Inferior parietal cortex (tissue), 1 donor: ENCODE results near the gene SLC48A1.

Experiments used
- DNase-seq: peaks from one replicate; pipeline ENCODE4 v3.0.0-alpha.2; 2016; ENCODE audit errors: extremely low spot score

The SLC48A1 gene

DNA sequence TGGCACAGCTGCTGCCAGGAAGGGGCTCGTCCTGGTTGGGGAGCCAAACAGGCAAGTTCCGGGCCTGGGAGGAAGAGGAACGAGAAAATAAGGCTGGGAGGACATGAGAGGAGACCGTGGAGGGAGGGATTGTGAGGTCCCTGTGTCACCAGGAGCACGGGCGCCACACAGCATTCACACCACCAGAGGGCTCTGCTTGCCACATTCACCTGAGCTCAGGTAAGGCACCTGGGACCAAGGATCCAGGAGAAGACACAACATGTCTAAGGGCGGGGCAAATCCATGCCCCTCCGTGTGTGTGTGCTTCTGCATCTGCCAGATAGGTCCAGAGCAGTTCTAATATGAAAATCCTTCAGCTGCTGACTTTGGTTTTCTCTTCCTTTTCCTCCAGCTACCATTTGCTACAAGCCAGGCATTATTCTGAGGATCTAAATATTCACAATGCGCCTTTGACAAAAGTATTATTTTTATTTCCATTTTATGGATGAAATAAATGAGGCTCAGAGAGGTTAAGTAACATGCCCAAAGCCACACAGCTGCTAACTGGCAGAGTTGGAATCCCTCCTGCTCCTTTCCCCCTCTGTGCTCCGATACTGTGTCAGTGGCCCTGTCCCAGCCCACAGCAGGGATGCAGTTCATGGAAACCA, 28.9 kb upstream of the SLC48A1 start:
- DNase-seq, result no peak

DNA sequence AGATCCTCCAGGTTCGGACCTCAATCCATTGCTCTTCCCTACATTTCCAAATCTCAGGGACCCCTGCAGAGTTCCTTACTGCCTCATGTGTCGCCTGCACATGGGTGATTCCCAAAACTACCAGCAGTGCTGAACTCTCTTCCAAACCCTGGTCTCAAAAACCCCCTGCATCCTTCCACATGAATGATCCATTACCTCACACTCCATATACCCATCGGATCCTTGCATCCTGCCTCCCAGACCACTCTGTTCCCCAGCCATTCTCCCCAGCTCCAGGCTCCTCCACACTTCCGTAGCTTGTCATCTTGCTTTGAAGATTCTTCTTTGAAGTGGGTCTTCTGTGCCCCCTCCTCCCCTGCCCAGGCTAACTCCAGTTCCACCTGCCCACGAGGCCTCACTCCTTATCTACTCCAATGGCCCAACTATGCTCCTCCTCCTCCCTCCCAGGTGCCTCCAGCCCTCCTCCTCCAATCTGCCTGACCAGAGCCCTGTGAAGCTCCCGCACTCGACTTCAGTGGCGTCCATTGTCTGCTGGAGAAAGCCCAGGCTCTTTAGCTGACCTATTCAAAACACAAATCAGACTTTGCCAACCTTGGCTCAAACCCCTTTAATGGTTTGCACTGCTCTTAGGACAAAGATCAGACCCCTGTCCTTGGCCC, 28.1 kb upstream of the SLC48A1 start:
- no peak for DNase-seq

DNA sequence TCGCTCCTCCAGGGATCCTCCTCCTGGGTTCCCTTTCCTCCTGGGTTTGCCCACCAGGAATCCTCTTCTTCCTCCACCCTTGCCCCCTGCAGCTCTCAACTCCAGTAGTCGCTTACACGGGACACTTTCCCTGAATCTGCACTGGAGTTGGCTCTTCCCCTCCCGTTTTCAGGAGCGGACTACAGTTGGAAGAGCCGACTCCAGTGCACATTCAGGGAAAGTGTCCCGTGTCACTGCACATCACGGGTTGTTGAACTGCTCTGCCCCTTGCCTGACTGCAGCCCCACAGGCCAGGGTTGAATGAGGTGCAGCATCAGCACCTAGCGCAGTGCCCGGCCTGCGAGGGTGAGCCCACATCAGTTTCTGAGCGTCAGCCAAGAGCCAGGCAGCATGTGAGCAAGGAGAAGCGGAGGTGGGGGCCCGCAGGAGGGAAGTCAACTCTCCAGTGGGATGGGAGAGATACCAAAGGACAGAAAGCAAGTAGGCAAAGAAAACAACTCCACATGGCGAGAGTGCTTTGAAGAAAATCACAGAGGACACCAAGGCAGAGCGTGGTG, 27.5 kb upstream of the SLC48A1 start:
- DNase-seq, result no peak

DNA sequence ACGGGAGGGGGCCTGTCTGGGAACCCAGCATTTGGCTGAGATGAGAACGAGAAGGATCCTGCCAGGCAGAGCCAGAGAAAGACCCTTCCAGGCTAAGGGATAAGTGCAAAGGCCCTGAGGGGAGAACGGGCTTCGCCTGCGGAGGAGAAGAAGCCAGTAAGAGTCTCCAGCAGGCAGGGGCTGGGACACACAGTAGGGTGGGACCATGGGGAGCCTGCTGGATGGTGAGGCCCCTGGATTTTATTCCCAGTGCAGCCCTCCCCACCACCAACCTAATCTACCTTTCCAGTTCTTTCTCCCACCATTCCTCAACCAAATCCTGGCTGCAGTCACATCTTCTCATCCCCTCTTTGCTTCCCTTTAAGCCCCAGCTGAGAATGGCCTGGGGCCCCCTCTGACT, 27.0 kb upstream of the SLC48A1 start:
- no peak for DNase-seq

DNA sequence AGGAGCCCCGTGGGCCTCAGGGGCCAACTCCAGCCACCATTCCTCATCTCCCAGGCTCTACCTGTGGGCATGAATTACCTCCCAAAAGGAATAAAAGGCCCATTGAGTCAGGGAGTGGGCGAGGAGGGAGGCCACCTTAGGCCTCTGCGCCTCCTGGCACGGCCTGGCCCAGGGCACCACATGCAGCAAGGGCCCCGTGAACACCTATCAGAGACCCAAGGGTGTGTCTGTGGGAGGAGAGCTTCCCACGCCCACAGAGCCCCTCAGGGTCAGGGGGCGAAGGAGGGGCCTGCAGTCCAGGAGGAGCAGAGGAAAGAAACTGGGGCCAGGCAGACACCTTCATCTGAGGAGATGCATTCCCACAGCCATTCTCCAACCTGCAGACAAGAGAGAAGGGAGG, 26.5 kb upstream of the SLC48A1 start:
- no peak for DNase-seq

DNA sequence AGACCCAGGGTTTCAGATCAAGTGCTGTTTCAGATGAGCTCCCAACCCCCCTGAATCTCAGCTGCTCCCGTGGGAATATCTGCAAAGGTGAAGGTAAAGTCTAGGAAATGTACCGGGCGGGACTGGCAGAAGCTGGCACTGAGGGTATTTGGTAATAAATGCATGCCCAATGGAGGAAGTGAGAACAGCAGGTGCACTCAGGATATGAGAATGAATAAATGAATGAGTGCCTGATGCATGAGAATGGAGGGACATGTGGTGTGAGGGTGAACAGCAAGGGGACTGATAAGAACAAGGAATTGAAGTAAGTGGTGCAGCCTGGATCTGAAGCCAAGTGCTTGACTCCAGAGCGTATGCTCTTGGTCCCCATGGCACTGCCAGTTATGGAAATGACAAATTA, 25.9 kb upstream of the SLC48A1 start:
- no peak for DNase-seq

DNA sequence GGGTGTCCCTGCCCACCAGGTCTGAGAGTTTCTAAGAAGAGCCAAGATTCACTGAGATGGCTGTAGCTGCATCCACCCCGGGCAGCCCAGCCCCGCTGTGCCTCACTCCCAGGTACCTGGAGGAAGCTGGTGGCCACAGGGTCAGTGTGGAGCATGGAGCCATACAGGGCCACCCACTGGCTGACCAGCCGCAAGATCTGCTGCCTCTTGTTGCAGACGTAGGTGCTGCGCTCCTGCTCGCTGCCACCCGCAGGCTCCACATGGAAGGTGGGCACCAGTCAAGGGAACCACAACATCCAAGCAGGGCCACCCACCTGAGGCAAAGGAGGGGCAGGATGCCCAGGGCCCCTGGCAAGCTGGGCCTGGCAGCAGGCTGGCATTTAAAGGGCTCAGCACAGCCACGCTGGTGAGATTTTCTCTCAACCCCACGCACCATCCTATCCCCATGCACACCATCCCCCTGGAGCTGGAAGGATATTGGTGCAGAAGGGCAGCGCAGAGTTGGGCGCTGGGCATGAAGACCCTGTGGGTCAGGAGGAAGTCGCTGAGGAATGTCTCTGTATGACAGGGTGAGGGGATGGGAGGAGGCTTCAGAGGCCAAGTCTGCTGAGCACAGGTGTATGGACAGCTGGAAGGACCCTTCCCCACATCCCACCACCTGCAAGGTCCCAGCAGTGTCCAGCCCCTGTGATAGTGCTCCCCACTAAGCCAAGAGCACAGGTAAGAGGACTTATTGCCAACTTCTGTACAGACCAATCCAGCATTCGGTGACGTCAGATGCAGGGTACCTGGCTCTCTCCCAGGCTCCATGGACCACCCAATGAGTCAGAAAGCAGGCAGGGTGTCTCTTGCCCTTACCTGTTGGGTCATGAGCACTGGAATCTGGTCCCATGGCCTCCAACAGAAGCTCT, 25.2 kb upstream of the SLC48A1 start:
- no peak for DNase-seq

DNA sequence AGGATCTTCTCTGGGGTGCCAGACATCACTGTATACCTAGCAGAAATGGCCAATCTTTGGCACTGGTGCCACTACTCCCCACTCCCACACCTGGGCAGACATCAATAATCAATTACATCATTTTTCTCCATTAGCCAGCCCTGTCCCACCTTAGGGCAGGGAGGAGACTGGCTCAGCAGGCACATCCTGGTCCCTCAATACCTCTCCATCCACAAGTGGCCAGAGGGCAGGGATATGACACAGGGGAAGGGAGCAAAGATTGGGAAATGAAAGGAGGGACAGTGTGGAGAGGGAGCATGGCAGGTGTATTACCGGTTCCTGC, 24.6 kb upstream of the SLC48A1 start:
- no peak for DNase-seq

DNA sequence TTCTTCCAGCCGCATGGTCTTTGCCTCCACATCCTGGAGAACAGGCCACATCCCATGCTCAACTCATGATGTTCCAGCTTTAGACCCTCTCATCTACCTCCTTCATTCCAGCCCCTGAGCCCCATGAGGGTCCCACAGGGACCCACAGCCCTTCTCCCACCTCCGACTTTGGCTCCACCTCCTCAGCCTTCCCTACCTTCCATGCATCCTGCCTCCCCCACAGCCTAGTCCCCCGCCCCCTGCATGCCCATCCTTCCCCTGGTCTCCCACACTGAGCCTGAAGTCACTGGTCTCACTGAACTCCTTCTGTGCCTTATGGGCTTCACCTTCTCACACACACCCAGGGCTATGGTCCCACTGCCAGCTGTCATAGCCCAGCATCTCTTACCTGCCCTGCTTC, 24.1 kb upstream of the SLC48A1 start:
- no peak for DNase-seq

DNA sequence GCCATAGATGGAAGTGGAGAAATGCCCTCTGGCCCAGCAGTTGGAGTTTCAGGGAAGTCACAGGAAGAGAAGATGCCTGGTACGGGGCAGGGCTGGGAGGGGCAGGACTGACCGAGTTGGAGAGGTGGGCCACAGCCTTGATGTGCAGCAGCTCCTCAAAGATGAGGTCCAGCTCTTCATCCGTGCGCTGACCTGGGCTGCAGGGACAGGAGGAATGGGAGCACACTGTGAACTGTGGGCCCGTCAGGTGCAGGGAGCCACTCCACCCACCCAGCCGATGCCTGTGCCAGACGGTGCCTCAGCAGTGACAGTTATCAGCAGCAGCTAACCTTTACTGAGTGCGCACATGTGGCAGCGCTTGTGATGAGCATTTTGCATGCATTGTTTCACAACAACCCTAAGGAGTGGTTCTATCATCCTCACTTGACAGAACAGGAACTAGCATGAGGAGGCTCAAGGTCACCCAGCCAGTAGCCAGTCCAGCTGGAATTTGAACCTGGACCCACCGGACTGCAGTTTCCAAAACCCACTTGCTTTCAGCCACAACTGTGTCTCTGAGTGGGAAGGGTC, 22.7 kb upstream of the SLC48A1 start:
- no peak for DNase-seq

DNA sequence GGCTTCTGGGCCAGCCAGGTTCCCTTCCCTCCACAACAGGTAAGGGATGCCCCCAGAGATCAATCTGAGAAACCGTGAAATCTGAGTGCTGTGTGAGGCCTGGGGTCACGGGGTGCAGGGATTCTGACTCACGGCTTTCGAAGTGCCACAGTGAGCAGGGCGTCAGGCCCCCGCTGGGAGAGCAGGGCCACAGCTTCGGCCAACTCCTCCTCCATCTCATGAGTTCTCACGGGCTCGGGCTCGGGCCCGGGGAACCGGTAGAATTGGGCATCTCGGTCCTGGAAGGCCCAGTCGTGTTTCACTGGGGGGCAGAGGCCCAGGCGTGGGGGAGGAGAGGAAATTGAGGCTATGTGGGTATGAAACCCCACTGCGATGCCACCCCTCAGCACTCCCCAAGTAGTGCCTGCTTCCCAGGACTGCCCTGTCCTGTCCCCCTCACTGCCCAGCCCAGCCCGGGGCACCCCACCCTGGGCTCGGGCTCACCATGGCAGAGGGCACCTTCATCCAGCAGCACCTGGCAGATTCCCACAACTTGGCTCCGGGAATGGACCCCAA, 22.0 kb upstream of the SLC48A1 start:
- no peak for DNase-seq

DNA sequence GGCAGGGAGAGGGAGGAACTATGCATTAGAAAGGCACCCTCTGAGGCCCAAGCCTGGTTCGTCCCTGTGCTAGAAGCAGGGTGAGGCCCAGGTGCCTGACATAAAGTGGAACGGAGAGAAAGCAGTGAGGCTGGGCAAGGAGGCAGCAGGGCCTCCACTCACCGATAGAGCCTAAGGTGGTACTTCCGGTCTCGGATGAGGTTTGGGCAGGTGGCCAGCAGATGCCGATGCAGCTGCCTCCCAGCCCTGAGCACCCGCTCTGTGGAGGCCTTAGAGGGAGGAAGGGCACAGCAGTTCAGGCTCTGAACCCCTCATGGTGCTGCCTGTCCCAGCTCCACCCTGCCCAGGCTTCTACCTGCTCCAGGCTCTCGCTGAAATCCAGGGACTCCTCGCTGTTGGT, 21.5 kb upstream of the SLC48A1 start:
- no peak for DNase-seq

DNA sequence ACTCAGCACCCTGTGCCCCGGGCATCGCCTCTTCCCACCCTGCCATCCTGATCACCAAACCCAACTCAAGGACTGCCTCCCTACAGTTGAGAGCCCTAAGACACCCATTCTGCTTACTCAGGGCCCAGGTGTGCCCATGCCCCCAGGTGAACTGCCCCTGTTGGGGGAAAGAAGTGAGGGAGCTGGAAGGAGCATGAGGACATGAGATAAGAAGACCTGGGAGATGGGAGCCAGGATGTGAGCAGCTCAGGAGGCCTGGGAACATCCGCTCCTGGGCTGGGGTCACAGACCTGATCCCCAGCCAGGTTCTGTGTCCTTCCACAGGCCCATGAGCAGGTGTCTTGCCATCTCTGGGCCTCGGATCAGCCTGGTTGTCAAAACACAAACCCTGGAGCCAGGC, 20.9 kb upstream of the SLC48A1 start:
- no peak for DNase-seq

DNA sequence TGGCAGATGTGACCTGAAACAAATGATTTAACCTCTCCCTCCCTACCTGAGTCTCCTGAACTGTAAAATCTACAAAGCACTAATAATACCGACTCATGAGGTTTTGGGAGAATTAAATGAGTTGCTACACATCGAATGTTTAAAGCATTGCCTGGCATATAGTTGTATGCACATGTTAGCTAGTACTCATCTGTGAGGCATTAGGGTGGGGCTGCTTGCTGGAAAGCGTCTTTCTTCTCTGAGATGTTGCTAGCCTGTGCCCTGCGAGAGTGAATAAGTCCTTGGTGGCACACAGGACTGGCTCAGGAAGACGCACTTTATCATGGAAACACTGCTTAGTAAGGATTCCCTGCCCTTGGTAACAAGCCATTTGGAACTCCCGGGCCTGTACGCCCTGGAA, 20.5 kb upstream of the SLC48A1 start:
- no peak for DNase-seq

DNA sequence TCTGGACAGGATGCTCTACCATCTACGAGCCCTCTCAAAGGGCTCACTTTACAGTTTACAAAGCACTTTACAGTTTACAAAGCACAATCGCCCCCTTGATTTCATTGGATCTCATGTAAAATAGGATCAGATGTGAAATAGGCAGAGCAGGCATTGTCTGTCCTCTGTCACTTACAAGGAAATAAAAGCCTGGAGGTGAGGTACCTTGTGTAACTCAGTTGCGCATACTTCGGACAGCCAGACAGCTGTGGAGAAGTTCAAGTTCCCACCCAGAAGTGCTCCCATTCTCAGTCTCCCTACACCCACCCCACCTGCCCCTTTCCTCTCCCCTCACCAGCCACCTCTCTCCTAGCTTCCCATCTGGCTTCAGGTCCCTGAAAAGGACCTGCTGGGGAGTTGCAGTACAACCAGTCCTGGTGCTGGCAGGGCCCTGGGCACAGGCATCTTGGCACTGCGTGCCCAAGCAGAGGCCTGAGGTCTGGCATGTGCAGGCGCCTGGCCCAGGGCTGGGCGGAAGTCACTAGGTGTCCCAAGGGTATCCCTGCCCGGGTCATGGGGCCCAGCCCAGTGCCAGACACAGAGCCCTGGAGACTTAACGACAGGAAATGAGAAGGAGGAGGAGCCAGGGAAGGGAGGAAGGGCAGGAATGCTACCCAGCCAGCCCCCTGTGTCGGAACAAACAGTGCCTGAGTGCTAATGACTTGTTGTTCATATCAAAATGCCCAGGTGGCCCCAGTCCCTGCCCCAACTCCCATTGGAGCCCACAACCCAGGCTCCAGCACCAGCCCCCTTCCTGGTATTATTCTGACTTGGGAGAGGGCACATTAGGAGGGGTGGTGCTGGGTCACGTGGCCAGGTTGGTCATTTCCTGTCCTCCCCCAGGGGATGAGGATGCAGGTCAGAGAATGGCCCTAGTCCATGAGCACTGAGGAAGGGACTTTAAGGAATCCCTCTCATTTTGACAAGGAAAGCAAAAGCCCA, 19.7 kb upstream of the SLC48A1 start:
- no peak for DNase-seq

DNA sequence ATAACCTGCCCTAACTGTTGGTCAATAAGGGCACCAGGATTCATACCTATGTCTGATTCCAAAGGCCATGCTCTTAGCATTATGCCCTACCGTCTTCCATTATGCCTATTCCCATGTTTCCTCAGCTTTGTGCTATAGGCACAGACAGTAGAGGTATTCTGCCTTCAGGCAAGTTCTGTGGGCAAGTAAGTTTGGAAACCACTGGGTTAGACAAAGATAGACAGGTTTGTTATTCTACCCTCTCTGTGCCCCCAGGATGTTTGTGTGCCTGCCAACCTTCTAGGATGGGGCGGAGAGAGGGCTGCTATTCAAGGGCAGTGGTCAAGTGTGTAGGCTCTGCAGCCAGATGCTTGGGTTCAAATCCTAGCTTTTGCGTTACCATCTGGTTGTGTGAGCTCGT, 18.9 kb upstream of the SLC48A1 start:
- DNase-seq, result no peak

DNA sequence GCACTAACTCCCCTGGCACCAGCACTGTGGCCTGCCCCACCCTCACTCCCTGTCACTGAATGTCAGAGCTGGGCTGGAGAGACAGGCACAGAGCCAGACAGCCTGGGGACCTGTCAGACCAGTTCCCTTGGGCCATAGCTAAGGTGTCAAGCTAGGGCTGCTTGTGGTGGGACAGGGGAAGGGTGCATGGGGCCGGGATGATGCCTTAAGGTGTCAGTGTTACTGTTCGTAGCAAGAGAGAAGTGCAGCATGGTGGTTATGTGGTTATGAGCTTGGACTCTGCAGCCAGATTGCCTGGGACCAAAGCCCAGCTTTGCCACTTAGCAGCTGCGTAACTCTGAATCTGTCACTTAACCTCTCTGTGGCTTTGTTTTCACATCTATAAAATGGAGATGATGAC, 18.2 kb upstream of the SLC48A1 start:
- DNase-seq, result no peak

DNA sequence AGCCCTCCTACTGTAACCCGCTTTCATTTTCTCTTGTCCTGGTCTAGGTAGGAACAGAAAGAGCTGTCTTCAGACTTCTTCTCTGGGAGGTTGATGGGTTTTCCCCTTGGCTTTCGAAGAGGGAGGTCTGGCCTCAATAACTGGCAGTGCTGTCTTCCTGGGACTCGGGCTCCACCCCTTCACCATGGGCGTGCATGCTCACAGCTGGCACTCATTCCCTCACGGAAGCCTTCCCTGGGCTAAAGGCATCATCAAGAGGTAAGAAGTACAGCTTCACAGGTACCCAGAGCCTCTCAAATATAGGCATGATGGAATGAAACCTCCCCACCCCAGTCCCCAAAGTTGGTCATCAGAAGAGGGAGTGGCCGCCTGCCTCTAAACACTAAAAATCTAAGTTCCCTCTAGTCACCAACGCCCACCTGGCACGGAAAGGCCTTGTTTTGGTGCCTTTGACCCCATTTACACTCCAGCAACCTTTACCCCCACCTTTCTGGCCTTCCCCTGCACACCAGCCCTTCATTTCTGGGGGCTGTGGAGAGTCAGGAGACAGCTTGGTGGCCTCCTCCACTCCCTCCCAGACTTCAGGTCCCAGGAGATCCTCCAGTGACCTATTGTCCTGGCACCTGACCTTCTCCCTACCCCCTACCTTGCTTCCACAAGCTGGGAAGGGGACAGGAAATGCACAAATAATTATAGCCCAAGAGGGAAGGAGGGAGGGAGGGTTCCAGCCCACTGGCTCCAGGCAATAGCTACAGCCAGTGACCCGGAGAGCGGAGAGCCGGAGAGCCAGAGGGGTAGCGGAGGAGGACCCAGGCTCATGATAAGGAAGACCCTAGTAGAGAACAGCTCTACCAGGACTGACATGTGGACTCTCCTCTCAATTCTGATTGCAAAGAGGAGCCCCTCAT, 17.1 kb upstream of the SLC48A1 start:
- DNase-seq, result no peak

DNA sequence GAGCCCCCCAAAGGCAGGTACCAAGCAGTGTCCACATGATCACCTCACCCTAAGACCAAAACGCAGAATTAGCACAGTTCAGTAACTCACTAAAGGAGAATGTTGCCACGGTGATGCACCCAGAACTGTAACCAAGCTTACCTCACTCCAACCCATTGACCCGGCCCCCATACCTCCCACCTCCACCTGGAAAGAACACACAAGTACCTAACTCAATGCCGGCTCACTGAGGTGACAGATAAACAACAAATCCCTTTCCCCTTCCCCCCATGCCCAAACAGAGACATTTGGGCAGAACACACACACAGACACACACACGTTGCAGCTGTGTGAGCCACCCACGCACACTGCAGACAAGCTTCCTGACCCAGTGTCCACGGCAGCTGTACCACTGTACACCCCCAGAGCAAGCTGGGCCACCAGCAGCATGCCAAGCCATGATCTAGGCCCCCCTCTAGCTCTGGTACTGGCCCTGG, 15.6 kb upstream of the SLC48A1 start:
- DNase-seq, result no peak
